GM12892 (cell line): ENCODE results near the gene KIAA1958.
"Not testable (repeated sequence)": the region's sequence is repeated elsewhere in the genome, so short reads cannot be mapped to it uniquely, and the experiment has no call there.

Experiments
- DNase-seq: peaks from one replicate; pipeline ENCODE4 v3.0.0; 2011; ENCODE audit not compliant: insufficient read length
- FAIRE-seq: peaks from 2 replicates; lab custom pipeline; 2011; peaks lifted over from hg19 to GRCh38; lab: Jason Lieb, UNC
- POLR2A ChIP-seq: IDR thresholded peaks from 2 replicates; pipeline ENCODE4 v1.6.1; 2011; ENCODE audit warnings: low read depth, low read length, control low read depth
- POLR2AphosphoS5 ChIP-seq: IDR thresholded peaks from 2 replicates; pipeline ENCODE4 v1.6.1; 2011; ENCODE audit warnings: low read depth, low read length, control low read depth
- TAF1 ChIP-seq: IDR thresholded peaks from 2 replicates; pipeline ENCODE4 v1.6.1; 2011; ENCODE audit warnings: low read depth, mild to moderate bottlenecking, control low read depth, low read length, borderline replicate concordance

The KIAA1958 gene

DNA sequence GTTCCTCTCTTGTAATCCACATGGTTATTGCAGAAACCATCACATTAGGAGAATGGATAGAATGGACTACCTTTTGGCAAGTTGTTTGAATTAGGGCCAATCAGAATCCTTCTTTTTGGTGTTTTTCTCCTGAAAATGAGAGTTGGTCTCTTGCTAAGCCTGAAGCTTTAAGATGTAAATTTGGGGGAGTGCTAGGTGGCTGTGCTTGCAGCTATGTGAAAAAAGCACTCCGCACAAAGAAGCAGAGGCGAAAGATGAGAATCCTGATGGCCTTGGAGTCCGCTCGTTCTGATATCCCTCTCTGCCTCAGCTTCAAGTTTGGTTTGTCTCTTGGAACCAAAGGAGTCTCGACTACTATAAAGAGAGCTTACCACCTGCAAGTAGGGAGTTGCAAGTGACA is 167.7 kb downstream of the KIAA1958 start:
- FAIRE-seq (no peak), DNase-seq (no peak)
- TF ChIP-seq POLR2A (no peak), POLR2AphosphoS5 (no peak), TAF1 (no peak)

DNA sequence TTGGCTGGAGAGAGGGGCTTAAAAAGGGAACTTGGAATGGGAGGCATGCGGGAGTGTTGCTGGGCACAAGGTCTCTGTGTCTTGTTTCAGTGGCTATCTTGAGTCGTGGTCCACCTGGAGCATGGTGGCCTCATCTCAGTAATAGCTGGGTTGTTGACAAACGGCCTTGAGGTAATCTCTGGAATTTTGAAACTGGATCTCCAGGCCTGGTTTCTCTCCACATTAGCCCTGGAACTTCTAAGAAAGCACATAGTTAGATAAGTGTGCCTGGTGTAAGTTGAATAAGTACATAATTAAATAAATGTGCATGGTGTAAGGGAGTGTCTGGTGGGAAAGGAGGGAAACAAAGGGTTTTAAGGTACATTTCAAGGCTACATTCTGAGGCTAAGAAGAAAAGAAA is 169.0 kb downstream of the KIAA1958 start:
- TF ChIP-seq TAF1 (no peak), POLR2AphosphoS5 (no peak), POLR2A (no peak)
- FAIRE-seq (no peak), DNase-seq (no peak)

DNA sequence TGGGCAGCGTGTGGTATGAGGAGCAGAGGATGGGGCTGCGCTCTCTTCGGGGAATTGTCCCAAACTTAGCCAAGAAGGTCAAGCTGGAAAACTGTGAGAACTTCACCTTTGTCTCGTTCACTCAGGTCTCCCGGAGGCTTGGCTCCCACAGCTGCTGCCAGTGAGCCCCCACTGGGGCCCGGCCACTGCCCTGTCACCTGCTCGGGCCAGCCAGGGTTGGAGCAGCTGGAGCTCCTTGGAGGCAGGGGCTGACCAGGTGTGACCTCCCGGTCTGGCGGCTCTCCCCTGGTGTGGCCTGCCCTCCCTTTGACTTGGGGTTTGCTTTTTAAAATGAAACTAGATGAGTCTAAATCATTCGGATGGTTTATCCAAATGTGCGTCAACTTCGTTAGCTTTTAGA is 173.3 kb downstream of the KIAA1958 start:
- TF ChIP-seq TAF1 = no peak
- no peak for TF ChIP-seq POLR2AphosphoS5
- no peak for TF ChIP-seq POLR2A
- no peak for DNase-seq
- FAIRE-seq = no peak

DNA sequence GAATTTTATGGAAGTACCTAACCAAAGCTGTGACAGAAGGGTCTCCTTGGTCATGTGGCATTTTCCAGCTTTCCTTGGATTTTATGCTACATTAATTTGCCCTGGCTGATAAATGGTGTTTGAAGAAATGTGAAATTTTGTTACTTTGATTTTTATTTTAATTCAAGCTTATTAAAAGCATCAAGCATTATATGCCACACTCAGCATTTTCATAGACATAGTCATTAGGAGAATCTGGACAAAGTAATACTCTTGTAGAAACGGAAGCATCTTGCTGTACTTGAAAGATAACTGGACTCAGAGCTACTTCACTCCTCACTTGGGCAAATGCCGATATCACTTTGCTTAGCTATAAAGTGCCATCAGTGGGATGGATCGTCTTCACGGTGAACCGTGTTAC is 177.1 kb downstream of the KIAA1958 start:
- DNase-seq = no peak
- TF ChIP-seq POLR2AphosphoS5 (no peak), TAF1 (no peak), POLR2A (no peak)
- FAIRE-seq = no peak

DNA sequence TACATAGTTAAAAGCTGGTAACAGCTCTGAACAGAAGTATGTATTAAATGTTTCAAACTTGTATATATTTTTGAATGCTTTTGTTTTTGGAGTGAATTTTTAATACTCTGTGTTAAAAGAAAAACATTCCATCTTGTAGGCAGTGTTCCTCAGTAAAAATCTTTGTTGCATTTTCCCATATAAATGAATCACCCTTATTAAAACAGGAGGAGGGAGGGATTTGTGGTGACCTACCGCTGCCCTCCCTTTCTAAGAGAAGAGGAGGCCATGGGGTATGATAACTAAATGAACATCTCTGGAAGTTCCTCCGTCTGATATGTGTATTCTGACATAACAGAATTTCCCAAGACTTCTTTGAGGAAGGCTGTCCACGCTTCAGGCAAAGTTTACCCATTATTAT is 177.9 kb downstream of the KIAA1958 start:
- TF ChIP-seq TAF1 (no peak), POLR2A (no peak), POLR2AphosphoS5 (no peak)
- FAIRE-seq = no peak

DNA sequence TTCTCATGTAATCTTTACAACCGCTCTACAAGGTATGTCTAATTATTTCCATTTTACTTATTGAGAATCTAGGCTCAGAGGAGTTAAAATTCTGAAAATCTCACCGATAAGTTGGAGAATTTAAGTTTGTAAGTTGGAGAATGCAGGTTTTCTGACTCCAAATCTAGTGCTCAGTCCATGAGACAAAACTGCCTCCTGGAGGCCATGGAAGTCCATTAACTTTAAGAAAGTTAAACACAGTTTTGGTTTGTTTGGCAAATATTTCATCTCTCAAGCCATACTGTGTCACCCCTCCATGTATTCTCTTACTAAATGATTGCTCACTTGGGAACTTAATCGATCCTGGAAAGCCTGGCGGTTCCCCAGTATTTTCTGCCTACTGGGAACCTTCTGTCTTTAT is 178.7 kb downstream of the KIAA1958 start:
- no peak for FAIRE-seq

More for the DNA sequence above, 177.9 kb downstream of the KIAA1958 start:
- no peak for DNase-seq

DNA sequence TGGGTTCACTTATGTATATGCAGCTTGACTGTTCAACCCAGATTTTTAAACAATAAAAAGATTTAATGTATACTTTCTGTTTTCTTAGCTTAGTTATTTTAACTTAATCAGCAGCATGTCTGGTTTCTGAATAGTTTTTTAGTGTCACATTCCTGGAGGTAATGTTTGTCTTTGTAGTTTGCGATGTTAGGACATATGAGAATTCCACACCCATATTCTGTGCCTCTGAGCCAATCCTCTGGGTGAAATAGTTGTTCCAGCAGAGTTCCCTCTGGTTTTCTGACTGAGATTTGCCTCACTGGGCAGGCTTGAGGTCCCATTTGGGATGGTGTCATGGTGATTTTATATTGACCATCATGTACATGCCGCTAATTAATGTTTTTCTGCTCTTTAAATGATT is 182.7 kb downstream of the KIAA1958 start:
- no peak for FAIRE-seq
- TF ChIP-seq TAF1 (no peak), POLR2A (no peak), POLR2AphosphoS5 (no peak)
- no peak for DNase-seq

More for the DNA sequence above, 178.7 kb downstream of the KIAA1958 start:
- no peak for DNase-seq
- no peak for TF ChIP-seq TAF1

DNA sequence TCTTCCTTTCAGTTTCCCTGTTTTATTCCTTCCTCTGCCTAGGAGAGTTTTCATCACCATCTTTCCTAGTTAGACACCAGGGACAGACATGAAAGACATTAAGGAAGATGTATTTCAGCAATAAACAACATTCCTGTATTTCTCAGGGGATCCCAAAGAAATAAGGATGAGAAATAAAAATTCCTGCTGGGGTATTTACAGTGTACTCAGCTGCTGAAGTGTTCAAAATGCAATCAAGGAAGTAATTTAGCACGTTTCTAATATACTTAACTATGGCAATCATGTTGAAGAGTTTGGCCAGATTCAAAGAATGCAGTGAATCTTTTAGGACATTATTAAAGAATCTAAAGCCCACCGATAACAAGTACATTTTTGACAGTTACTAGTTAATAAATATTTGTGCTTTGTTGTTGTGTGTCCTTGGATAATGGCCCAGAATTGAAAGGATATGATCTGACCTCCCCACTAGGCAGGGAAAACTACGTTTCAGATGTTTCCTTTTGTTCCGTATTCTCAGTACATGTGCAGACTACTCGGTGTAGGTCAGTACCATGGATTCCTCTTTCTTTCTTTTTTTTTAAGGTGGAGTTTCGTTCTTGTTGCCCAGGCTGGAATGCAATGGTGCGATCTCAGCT is 184.5 kb downstream of the KIAA1958 start:
- DNase-seq (no peak), FAIRE-seq (no peak)
- no peak for TF ChIP-seq POLR2AphosphoS5
- no peak for TF ChIP-seq POLR2A
- no peak for TF ChIP-seq TAF1

DNA sequence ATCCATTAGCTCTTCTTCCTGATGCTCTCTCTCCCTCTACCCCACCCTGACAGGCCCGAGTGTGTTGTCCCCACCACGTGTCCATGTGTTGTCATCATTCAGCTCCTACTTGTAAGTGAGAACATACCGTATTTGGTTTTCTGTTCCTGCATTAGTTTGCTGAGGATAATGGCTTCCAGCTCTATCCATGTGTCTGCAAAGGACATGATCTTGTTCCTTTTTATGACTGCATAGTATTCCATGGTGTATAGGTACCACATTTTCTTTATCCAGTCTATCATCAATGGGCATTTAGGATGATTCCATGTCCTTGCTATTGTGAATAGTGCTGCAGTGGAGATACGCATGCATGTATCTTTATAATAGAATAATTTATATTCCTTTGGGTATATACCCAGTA is 186.6 kb downstream of the KIAA1958 start:
- not testable (repeated sequence) for DNase-seq, FAIRE-seq

DNA sequence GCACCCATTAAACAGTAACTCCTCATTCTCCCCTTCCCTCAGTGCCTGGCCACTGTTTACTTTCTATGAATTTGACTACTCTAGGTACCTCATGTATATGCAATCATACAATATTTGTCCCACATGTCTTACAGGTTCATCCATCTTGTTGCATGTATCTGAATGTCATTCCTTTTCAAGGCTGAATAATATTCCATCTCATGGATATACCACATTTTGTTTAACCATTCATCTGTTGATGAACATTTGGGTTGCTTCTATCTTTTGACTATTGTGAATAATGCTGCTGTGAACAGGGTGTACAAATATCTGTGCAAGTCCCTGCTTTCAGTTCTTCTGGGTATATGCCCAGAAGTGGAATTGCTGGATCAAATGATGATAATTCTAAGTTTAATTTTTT is 190.4 kb downstream of the KIAA1958 start:
- DNase-seq (no peak), FAIRE-seq (no peak)
- TF ChIP-seq TAF1 = no peak
- no peak for TF ChIP-seq POLR2A
- no peak for TF ChIP-seq POLR2AphosphoS5

DNA sequence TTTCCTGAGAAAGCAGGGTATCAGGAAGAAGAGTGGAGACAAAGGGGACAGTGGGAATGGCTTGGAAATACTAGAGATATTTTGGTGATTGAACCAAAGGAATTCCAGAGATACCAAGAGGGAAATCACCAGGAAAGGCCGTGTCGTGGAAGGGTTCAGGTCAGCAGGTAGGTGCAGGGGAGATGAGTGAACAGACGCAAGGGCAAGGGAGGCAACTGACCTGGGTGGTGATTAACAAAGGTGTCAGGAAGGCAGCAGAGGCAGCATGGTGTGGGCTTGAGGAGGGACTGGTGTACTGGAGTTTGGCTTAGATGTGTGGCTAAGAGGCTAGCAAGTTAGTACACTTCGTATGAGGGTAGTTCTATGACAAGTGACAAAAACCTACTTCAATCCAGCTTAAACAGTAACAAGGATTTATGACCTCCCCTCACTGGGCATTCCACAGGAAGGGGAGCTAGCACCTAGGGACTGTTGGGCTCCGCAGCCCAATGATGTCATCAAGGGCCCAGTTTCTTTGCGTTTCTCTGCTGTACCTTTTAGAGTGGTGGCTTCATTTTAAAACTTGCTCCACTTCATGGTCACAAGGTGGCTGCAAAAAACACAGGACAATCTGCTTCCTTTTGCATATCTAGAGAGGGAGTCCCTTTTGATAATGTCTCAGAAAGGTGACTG is 194.2 kb downstream of the KIAA1958 start:
- DNase-seq (no peak), FAIRE-seq (no peak)
- no peak for TF ChIP-seq POLR2A
- TF ChIP-seq TAF1 = no peak

DNA sequence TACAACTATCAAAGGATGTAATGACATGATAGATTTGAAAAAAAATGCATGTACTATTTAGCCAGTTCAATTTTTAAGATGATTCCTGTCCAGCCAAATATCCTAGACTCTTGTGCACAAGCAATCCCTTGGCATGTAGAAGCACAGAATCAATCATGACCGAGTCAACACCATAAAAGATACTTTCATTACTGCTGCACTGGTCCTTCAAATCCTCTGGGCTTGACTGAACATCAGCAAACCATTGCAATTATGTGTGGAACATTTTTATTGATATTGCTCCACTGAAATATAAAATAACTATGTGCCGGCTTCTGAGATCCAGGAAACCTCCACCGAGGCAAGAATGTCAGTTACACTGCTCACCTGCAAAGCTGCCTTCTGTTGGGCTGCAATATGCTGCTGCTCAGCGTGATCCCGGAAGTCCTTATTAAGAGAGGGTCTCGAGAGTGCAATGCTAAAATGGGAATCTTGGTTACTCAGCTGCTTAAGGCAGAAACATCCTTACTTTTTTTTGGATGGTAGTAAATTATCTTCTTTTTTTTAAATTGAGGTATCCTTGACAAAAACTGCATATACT is 202.6 kb downstream of the KIAA1958 start:
- FAIRE-seq (no peak), DNase-seq (no peak)
- TF ChIP-seq POLR2A (no peak), TAF1 (no peak), POLR2AphosphoS5 (no peak)
